MM.1S (cell line): ENCODE results near the gene NEIL1.

ENCODE experiments used
- CTCF ChIP-seq: fragments of 300-600 bp; sonication (generic); IDR thresholded peaks from 2 replicates; pipeline ENCODE4 v1.5.1; 2016; ENCODE audit warnings: antibody characterized with exemption, low read length, mixed read lengths
- EZH2 ChIP-seq: fragments of 300-600 bp; sonication (generic); optimal IDR thresholded peaks from 2 replicates; pipeline ENCODE3; 2017; ENCODE audit warnings: low read depth, mild to moderate bottlenecking, antibody characterized with exemption, low read length, mixed read lengths
- EZH2phosphoT487 ChIP-seq: fragments of 300-600 bp; sonication (generic); IDR thresholded peaks from 2 replicates; pipeline ENCODE4 v1.6.1; 2018; ENCODE audit warnings: antibody characterized with exemption, low read length

DNA sequence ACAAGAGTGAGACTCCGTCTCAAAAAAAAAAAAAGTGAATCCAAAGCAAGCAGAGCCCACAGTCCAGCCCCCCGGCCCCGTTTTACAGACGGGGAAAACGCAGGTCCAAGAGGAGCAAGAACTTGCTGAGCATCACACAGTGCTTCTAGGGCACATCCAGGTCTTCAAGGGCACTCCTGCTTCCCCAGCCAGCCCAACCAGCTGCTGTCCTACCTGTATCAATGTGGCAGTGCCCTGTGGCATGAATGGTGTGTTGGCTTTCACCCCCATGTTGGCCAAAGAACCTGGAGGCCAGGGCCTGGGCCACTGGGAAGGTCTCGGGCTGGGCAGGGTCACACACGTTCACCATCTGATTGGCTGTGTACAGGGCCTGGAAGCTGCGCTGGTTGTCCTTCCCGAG lies 16.9 kb downstream of the NEIL1 start:
- TF ChIP-seq EZH2 (no peak), CTCF (no peak), EZH2phosphoT487 (no peak)
